NCI-H2081 treated with DMSO at 0.1 percent for 48 hours (cell line): Measurements from ENCODE around the gene XPNPEP3.
"Not testable (repeated sequence)": the region's sequence is repeated elsewhere in the genome, so short reads cannot be mapped to it uniquely, and the experiment has no call there.

Experiments used
- DNase-seq: peaks from one replicate; lab custom pipeline; 2025; lab: John Stamatoyannopoulos, UW

The XPNPEP3 gene

DNA sequence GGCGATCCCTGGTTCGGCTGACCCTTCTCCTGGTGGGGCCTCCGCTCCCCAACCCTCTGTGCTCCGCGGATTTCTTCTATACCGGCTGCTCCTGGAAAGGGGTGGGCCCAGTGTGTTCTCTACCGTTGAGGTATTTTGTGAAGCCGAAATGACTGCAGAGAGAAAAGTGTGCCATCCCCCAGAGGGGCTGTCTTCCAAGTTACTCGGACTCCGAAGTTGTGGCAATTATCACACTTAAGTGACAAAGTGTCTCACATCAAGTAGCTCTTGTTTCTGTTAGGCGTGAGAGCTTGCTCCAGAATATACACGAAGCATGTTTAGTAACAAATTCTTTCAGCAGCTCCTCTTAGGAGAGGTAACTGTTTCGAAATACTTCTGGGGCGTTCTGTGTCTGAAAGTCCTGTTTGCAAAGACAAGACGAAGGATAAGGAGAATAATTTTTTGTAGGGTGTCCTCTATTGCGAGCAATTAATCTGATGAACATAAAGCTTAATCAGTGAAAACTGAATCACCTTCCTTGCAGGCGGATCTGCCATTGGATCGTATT is 434 bp downstream of the XPNPEP3 start:
- DNase-seq = no peak

DNA sequence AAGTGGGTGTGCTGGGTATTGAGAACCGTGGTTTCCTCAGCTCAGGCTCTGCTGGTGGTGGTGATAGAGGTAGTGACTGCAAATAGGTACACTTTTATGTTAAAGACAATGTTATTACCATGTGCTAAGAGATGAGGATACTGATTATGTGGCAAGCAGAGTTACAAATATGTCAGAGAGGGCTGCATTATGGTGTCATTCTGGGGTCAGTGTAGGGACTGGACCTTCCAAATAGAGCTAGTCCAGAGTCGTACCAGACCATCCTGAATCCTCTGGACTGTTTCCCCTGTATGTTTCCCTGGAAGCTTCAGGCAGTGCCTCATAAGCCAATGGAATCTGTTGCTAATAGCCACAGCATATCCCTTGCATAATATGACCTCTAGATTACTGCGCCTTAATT is 5.1 kb downstream of the XPNPEP3 start, which contains the start of gene DNAJB7:
DNAJB7 (minus strand) TSS at position 101 of the 400 bp plus-strand sequence. CDS start 119 bp downstream, outside the sequence.
- DNase-seq = no peak

- DNase-seq = no peak
These were observed 5.6 kb downstream of the XPNPEP3 start for GRCh38 chr22:40862537-40862936.

GRCh38 chr22:40867109-40867508 is 10.2 kb downstream of the XPNPEP3 start:
- no peak for DNase-seq

- DNase-seq = not testable (repeated sequence)
These were observed 11.4 kb downstream of the XPNPEP3 start for GRCh38 chr22:40868379-40868778.

GRCh38 chr22:40874016-40874415 is 17.1 kb downstream of the XPNPEP3 start:
- DNase-seq = no peak

GRCh38 chr22:40875111-40875510 is 18.2 kb downstream of the XPNPEP3 start:
- no peak for DNase-seq

- no peak for DNase-seq
These were observed 20.0 kb downstream of the XPNPEP3 start for GRCh38 chr22:40876907-40877306.

- no peak for DNase-seq
These were observed 20.5 kb downstream of the XPNPEP3 start for GRCh38 chr22:40877488-40877887.

DNA sequence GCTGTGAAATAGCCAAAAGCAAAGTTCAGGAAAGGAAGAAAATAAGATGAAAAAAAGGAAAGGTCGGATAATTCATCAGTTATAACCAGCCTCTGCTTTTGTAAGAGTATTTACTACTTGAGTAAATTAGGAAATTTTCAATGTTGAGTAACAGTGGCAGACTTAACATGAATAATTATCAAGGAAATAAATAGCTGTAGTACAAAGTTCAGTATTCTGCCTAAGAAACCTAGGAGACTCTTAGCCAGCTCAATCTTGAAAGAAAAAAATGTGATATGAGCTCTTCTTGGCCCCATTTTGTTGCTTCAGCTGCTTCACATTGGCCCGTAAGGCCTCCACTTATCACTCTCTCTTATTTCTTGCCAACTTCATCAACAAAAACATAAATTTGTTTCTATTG is 22.0 kb downstream of the XPNPEP3 start:
- no peak for DNase-seq

DNA sequence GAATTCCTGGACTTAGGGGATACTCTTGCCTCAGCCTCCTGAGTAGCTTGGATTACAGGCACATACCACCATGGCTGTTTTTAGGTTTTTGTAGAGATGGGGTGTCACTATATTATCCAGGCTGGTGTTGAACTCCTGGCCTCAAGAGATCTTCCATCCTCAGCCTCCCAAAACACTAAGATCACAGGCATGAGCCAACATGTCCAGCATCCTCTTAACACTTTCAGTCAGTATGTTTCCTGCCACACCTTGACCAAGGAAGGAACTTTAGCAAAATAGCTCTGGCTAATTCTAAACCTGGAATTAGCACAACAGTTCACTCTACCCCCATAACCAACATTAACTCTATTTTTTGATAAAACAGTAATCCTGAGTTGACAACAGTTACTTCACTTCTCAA is 32.2 kb downstream of the XPNPEP3 start:
- no peak for DNase-seq

GRCh38 chr22:40890881-40891280 is 33.9 kb downstream of the XPNPEP3 start:
- no peak for DNase-seq

DNA sequence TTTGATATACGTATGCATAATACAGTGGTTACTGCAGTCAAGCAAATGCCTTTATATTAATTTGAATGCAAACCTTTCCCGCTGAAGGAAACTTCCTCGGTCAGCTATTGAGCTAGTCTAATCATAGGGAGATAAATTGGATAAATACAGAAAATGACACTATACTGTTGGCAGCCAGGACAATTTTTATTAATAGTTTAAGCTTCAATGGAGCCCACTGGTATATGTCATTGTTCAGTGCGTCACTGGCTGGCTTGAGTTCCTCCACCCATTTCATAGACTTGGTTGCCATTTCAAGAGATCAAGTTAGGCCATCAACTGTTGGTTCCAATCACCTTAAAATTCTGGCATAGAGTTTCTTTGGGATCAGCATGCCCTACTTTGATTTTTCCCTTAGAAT is 37.5 kb downstream of the XPNPEP3 start:
- DNase-seq = no peak

GRCh38 chr22:40898850-40899357 is 42.0 kb downstream of the XPNPEP3 start:
- peak; percentile 9 for DNase-seq

DNA sequence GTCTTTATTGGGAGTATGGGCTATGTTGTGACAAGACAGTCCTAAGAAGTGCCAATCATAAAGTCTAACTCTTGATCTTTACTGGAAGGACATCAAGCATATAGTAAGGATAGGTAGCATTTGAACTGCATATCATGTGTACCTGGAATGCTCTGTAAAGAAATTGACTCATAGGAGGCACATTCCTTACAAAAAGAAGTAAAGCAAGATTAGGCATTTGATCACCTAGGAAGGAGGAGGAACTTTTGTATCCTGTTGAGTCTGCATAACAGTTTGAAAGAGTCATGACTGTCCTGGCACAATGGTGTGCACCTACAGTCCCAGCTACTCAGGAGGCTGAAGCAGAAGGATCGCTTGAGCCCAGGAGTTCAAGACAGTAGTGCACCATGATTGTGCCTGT is 47.2 kb downstream of the XPNPEP3 start:
- no peak for DNase-seq

GRCh38 chr22:40908895-40909294 is 51.9 kb downstream of the XPNPEP3 start:
- no peak for DNase-seq

DNA sequence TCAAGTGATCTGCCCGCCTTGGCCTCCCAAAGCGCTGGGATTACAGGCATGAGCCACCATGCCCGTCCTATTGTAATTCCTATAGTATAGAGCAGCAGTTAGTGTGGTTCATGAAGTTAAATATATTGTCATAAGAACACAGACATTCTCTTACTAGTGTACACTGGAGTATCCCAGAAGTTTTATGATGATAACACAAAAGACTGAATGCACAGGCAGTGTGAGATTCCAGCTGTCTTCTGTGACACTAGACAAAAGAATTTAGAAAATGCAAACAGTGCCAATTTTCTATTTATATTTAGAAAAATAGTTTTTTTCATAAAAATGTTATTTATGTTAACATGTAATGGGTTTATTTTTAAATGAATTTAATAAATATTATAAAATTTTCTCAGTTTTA is 54.8 kb downstream of the XPNPEP3 start:
- no peak for DNase-seq

DNA sequence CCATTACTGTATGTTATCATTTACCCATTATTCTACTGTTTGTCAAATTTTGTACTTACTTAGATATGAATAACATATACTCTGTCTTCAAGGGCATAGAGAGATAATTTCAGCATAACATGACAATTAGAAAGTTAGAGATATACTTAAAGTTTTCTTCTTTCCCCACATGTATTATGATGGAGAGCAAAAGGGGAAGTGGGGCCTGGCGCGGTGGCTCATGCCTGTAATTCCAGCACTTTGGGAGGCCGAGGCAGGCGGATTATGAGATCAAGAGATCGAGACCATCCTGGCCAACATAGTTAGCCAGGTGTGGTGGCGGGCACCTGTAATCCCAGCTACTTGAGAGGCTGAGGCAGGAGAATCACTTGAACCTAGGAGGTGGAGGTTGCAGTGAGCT is 56.0 kb downstream of the XPNPEP3 start:
- DNase-seq = not testable (repeated sequence)

GRCh38 chr22:40919446-40919845 is 62.5 kb downstream of the XPNPEP3 start:
- no peak for DNase-seq

GRCh38 chr22:40920526-40920925 is 63.6 kb downstream of the XPNPEP3 start:
- no peak for DNase-seq

DNA sequence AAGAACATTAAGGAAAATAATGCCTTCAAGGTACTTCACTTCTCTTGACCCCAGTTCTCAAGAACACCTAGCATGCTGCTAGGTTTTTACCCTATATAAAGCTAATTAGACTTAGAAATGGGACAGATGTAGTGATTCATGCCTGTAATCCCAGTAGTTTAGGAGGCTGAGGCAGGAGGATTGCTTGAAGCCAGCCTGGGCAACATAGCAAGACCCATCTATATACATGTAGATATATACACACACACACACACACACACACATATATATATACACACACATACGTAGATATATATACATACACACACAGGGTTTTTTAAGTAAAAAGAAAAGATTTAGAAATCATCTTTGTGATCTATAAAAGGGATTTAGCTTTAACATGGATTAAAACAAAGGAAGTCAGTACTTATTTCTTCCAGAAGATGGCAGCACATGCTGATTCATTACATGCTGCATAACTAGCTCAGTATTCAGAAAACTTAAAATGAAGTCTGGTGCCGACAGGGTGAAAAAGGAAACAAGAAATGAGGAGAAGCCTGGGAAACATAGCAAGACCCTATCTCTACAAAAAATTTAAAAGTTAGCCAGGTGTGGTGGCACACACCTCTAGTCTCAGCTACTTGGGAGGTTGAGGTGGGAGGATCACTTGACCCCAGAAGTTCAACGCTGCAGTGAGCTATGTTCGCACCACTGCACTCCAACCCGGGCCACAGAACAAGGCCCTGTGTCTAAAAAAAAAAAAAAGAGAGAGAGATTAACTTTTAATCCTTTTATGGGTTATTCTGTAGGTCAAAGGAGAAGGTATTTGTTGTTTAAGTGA is 65.7 kb downstream of the XPNPEP3 start:
- peak; percentile 15 for DNase-seq

GRCh38 chr22:40928657-40929056 is 71.7 kb downstream of the XPNPEP3 start:
- no peak for DNase-seq

DNA sequence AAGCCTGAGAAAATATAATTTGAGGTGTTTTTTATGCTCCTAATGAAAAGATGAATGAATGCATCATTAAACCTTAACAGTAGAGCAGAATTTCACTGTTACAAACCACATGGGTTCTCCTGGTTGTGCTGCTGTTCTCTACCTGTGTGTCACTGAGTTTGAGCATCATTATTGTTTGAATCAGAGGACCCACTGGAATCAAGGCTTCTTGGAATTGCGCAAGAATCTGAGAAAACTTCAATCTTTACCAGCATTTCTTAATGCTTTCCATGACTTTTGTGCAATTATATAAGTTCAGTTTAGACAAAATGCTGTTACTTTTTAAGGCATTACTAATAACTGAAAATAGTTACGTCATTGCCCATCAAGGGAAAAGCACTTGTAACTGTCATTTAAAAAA is 75.4 kb downstream of the XPNPEP3 start:
- DNase-seq = no peak
